ENCODE results near the gene MFAP4.
A peak's percentile ranks its signal among the peaks of the same experiment; 100 is the strongest.

DNA sequence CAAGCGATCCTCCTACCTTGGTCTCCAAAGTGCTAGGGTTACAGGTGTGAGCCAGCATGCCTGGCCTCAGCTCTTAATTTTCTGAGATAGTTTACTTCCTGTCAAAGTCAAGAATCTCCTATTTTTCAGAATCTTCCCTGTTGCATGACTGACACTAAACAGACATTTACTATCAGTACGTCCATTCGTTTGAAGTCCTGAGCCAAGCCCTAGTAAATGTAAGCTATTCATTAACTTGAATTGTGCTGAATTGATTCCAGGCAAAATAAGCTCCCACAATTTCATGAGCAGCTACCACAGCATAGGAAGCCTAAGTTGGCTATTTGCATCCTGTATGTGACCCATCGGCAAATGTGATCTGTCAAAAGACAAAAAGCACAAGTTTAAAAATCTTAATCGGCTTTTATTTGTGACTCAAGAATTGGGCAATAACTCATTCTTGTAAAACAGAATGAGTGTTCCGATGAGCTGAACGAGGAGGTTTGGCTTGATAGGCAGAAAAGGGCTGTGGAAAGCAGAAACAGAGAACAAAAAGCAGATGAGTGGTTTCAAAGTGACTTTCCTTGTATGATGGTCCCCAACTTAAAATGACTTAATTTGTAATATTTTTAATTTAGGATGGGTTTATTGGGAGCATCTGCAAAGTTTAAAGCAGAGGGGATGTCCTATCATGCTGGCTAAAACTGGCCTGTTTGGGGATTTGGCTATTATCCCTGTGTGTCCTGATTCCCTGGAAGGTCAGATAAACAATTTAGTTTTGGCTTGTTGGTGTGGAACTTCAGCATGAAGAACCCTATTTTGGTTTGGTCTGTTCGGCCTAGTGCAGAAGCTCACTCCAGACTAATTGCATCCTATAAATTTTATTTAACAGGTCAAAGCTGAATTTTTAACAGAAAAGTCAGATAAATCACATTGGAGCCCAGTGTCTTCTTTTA is 38.2 kb upstream of the MFAP4 start:
- TF ChIP-seq, protein P1, sequence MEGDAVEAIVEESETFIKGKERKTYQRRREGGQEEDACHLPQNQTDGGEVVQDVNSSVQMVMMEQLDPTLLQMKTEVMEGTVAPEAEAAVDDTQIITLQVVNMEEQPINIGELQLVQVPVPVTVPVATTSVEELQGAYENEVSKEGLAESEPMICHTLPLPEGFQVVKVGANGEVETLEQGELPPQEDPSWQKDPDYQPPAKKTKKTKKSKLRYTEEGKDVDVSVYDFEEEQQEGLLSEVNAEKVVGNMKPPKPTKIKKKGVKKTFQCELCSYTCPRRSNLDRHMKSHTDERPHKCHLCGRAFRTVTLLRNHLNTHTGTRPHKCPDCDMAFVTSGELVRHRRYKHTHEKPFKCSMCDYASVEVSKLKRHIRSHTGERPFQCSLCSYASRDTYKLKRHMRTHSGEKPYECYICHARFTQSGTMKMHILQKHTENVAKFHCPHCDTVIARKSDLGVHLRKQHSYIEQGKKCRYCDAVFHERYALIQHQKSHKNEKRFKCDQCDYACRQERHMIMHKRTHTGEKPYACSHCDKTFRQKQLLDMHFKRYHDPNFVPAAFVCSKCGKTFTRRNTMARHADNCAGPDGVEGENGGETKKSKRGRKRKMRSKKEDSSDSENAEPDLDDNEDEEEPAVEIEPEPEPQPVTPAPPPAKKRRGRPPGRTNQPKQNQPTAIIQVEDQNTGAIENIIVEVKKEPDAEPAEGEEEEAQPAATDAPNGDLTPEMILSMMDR (IDR thresholded peaks at IDR 0.05): no peak
- TF ChIP-seq POLR2AphosphoS5 (IDR thresholded peaks at IDR 0.05; ENCODE audit: insufficient read depth in 1 of 2, low read depth in 1 of 2): peak in 1 of 2 donors; percentile 60

Data from vagina (tissue), 2 donors.